NT2/D1 (cell line): ENCODE results near the gene CYP2U1.
"Not testable (repeated sequence)": the region's sequence is repeated elsewhere in the genome, so short reads cannot be mapped to it uniquely, and the experiment has no call there.

Source experiments
- DNase-seq: peaks from one replicate; pipeline ENCODE4 v3.0.0-alpha.2; 2011; ENCODE audit warnings: low read depth, low spot score
- H3K27me3 ChIP-seq: 2 replicates; pipeline ENCODE4 v1.6.0; 2011; ENCODE audit warnings: mild to moderate bottlenecking; ENCODE audit not compliant: insufficient read length, insufficient read depth
- H3K36me3 ChIP-seq: 2 replicates; pipeline ENCODE4 v1.6.1; 2011; ENCODE audit warnings: mild to moderate bottlenecking, low read length, mixed read lengths; ENCODE audit not compliant: insufficient read depth, insufficient read length
- H3K4me1 ChIP-seq: 2 replicates; pipeline ENCODE4 v1.5.1; 2011; ENCODE audit not compliant: insufficient read depth, insufficient read length
- H3K4me3 ChIP-seq: 2 replicates; pipeline ENCODE4 v1.5.1; 2011; ENCODE audit warnings: low read depth; ENCODE audit not compliant: insufficient read length
- H3K9ac ChIP-seq: 2 replicates; pipeline ENCODE4 v1.6.0; 2011; ENCODE audit warnings: low read depth; ENCODE audit not compliant: insufficient read length
- H3K9me3 ChIP-seq: 2 replicates; pipeline ENCODE4 v1.5.1; 2011; ENCODE audit warnings: mild to moderate bottlenecking, low read length; ENCODE audit not compliant: insufficient read depth
- SUZ12 ChIP-seq: IDR thresholded peaks from 2 replicates; pipeline ENCODE4 v1.6.1; 2011; ENCODE audit not compliant: insufficient read length, insufficient read depth; ENCODE audit errors: extremely low read depth
- YY1 ChIP-seq: IDR thresholded peaks from 2 replicates; pipeline ENCODE4 v1.6.1; 2011; ENCODE audit not compliant: insufficient read length, insufficient read depth
- ZNF274 ChIP-seq: IDR thresholded peaks from 2 replicates; pipeline ENCODE4 v1.6.1; 2011; ENCODE audit warnings: mild to moderate bottlenecking, low read depth, low read length

Gene CYP2U1

DNA sequence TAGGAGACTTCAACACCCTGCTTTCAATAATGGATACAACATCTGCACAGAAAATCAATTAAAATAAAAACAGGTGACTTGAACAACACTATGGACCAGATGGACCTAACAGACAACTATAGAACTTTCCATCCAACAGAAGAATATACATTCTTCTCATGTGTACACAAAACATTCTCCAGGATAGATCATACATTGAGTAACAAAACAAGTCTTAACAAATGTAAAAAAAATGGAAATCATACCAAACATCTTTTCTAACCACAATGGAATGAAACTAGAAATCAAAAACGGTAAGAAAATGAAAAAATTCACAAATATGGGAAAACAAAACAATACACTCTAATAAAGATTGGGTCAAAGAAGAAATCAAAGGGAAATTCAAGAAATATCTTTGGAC, 24.7 kb downstream of the CYP2U1 start:
- TF ChIP-seq ZNF274 = no peak
- TF ChIP-seq YY1 = no peak
- no peak for TF ChIP-seq SUZ12
- H3K4me3 ChIP-seq = no peak overlapping the region
- H3K4me1 ChIP-seq = no peaks in the 10 kb centered on the region
- H3K36me3 ChIP-seq = no peaks in the 10 kb centered on the region
- H3K9ac ChIP-seq = no peak overlapping the region
- peaks cover 22% of the 10 kb centered on the region for H3K9me3 ChIP-seq
- no peaks in the 10 kb centered on the region for H3K27me3 ChIP-seq
- no peak for DNase-seq

- Histone ChIP-seq H3K4me3 (no peak overlapping the region), H3K4me1 (no peaks in the 10 kb centered on the region), H3K9me3 (no peaks in the 10 kb centered on the region), H3K36me3 (no peaks in the 10 kb centered on the region), H3K27me3 (no peaks in the 10 kb centered on the region), H3K9ac (no peak overlapping the region)
- TF ChIP-seq ZNF274 (no peak), SUZ12 (no peak), YY1 (no peak)
- no peak for DNase-seq
These were observed 35.6 kb downstream of the CYP2U1 start for GRCh38 chr4:107966903-107967302.

- not testable (repeated sequence) for H3K4me1 ChIP-seq, DNase-seq, H3K36me3 ChIP-seq, H3K27me3 ChIP-seq, H3K4me3 ChIP-seq, H3K9ac ChIP-seq, H3K9me3 ChIP-seq
These were observed 36.2 kb downstream of the CYP2U1 start for GRCh38 chr4:107967519-107967918.

- H3K36me3 ChIP-seq, H3K4me3 ChIP-seq, DNase-seq, H3K9me3 ChIP-seq, H3K9ac ChIP-seq, H3K4me1 ChIP-seq, H3K27me3 ChIP-seq: not testable (repeated sequence)
These were observed 36.6 kb downstream of the CYP2U1 start for GRCh38 chr4:107967921-107968320.

- no peak for TF ChIP-seq ZNF274
- TF ChIP-seq SUZ12 = no peak
- TF ChIP-seq YY1 = no peak
- no peak for DNase-seq
- no peaks in the 10 kb centered on the region for H3K36me3 ChIP-seq
- no peaks in the 10 kb centered on the region for H3K9me3 ChIP-seq
- no peak overlapping the region for H3K9ac ChIP-seq
- no peak overlapping the region for H3K4me3 ChIP-seq
- no peaks in the 10 kb centered on the region for H3K27me3 ChIP-seq
- no peaks in the 10 kb centered on the region for H3K4me1 ChIP-seq
These were observed 38.9 kb downstream of the CYP2U1 start for GRCh38 chr4:107970063-107970798.

DNA sequence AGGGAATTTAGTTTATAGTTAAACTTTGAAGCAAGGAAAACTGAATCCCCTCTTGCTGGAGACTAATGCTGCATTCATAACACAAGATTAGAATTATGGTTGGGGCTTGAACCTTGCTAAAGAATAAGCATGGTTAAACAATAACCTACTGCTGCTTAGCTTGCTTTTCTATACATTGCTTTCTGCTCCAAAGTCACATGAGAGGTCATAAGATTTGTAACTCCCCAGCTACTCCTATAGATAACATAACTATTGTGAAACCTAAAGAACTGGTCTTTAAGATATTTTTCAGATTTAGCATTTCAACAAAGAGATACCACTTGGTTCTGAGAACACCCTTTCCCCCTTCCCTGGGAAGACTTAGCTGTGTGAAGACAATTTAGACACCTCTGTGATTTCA, 41.3 kb downstream of the CYP2U1 start:
- no peak overlapping the region for H3K9ac ChIP-seq
- no peak for DNase-seq
- no peaks in the 10 kb centered on the region for H3K27me3 ChIP-seq
- H3K4me3 ChIP-seq = no peak overlapping the region
- TF ChIP-seq ZNF274 = no peak
- TF ChIP-seq YY1 = no peak
- no peak for TF ChIP-seq SUZ12
- H3K36me3 ChIP-seq = no peaks in the 10 kb centered on the region
- H3K9me3 ChIP-seq = no peaks in the 10 kb centered on the region
- no peaks in the 10 kb centered on the region for H3K4me1 ChIP-seq

GRCh38 chr4:107974523-107974922, 43.2 kb downstream of the CYP2U1 start:
- Histone ChIP-seq H3K4me1 (no peaks in the 10 kb centered on the region), H3K36me3 (no peaks in the 10 kb centered on the region), H3K4me3 (no peak overlapping the region), H3K9ac (no peak overlapping the region), H3K9me3 (no peaks in the 10 kb centered on the region), H3K27me3 (no peaks in the 10 kb centered on the region)
- DNase-seq = no peak
- no peak for TF ChIP-seq ZNF274
- TF ChIP-seq YY1 = no peak
- TF ChIP-seq SUZ12 = no peak

- Histone ChIP-seq H3K4me3 (no peak overlapping the region), H3K4me1 (no peaks in the 10 kb centered on the region), H3K36me3 (no peaks in the 10 kb centered on the region), H3K27me3 (no peaks in the 10 kb centered on the region), H3K9me3 (no peaks in the 10 kb centered on the region), H3K9ac (no peak overlapping the region)
- DNase-seq = no peak
- TF ChIP-seq ZNF274 (no peak), SUZ12 (no peak), YY1 (no peak)
These were observed 46.1 kb downstream of the CYP2U1 start for GRCh38 chr4:107977482-107977881.
